Measurements from ENCODE around the gene TAS2R3.
"Not testable (repeated sequence)": the region's sequence is repeated elsewhere in the genome, so short reads cannot be mapped to it uniquely, and the experiment has no call there.

TAS2R3 gene

DNA sequence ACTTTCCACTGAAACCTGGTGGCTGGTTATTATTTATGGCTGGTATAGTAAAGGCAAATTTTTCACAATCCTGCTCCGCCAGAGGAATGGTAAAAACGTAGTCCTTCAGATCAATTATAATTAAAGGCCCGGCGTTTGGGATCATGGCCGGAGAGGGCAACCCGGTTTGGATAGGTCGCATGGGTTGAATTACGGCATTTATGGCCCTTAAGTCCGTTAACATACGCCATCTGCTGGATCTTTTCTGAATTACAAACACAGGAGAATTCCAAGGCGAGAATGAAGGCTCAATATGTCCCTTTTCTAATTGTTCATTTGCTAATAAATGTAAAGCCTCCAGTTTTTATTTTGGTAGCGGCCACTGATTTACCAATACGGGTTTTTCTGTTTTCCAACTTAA, 11.3 kb upstream of the TAS2R3 start:
- no peak overlapping the region for H3K4me3 Mint-ChIP-seq
- H3K27me3 Mint-ChIP-seq (ENCODE audit: low read depth, poor library complexity), result no peaks in the 10 kb centered on the region
- DNase-seq, result no peak
- H3K4me1 Mint-ChIP-seq, result no peaks in the 10 kb centered on the region
- peaks cover 100% of the 10 kb centered on the region for H3K36me3 Mint-ChIP-seq (ENCODE audit: low read depth)
- TF ChIP-seq, protein P1, sequence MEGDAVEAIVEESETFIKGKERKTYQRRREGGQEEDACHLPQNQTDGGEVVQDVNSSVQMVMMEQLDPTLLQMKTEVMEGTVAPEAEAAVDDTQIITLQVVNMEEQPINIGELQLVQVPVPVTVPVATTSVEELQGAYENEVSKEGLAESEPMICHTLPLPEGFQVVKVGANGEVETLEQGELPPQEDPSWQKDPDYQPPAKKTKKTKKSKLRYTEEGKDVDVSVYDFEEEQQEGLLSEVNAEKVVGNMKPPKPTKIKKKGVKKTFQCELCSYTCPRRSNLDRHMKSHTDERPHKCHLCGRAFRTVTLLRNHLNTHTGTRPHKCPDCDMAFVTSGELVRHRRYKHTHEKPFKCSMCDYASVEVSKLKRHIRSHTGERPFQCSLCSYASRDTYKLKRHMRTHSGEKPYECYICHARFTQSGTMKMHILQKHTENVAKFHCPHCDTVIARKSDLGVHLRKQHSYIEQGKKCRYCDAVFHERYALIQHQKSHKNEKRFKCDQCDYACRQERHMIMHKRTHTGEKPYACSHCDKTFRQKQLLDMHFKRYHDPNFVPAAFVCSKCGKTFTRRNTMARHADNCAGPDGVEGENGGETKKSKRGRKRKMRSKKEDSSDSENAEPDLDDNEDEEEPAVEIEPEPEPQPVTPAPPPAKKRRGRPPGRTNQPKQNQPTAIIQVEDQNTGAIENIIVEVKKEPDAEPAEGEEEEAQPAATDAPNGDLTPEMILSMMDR (IDR thresholded peaks at IDR 0.05), result peak; percentile 22
- no peak overlapping the region for H3K27ac Mint-ChIP-seq
- H3K9me3 Mint-ChIP-seq, result peaks cover 58% of the 10 kb centered on the region

DNA sequence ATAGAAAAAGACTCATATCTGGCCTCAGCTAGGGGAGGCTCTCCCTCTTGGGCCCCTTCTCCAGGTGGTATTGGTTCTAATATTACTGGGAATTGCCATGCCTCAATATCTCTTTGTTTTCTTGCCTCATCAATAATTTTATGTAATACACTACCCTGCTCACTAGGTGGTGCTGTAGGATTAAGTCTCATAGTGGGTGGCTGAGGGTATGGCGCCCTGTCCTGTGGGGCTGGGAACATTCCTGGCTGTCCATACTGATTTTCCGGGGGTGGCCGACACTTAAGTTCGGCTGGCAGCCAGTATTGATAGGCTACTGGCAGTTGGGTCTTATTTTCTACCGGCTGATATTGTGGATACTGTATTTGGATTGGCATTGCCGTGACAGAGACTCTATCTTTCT, 9.0 kb upstream of the TAS2R3 start:
- H3K36me3 Mint-ChIP-seq (ENCODE audit: low read depth), result peaks cover 100% of the 10 kb centered on the region
- TF ChIP-seq, protein P1 (IDR thresholded peaks at IDR 0.05), result peak; percentile 27

DNA sequence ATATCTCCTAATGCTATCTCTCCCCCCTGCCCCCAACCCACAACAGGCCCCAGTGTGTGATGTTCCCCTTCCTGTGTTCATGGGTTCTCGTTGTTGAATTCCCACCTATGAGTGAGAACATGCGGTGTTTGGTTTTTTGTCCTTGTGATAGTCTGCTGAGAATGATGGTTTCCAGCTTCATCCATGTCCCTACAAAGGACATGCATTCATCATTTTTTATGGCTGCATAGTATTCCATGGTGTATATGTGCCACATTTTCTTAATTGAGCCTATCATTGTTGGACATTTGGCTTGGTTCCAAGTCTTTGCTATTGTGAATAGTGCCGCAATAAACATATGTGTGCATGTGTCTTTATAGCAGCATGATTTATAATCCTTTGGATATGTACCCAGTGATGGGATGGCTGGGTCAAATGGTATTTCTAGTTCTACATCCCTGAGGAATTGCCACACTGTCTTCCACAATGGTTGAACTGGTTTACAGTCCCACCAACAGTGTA, 6.2 kb downstream of the TAS2R3 start:
- H3K4me1 Mint-ChIP-seq, result not testable (repeated sequence)
- H3K36me3 Mint-ChIP-seq (ENCODE audit: low read depth), result peaks cover 69% of the 10 kb centered on the region

More for the DNA sequence above, 9.0 kb upstream of the TAS2R3 start:
- Mint-ChIP-seq H3K4me1 (peaks cover 8% of the 10 kb centered on the region), H3K9me3 (peaks cover 44% of the 10 kb centered on the region), H3K27me3 (ENCODE audit: low read depth, poor library complexity) (no peaks in the 10 kb centered on the region), H3K27ac (no peak overlapping the region), H3K4me3 (no peak overlapping the region)
- peak; percentile 16 for DNase-seq

DNA sequence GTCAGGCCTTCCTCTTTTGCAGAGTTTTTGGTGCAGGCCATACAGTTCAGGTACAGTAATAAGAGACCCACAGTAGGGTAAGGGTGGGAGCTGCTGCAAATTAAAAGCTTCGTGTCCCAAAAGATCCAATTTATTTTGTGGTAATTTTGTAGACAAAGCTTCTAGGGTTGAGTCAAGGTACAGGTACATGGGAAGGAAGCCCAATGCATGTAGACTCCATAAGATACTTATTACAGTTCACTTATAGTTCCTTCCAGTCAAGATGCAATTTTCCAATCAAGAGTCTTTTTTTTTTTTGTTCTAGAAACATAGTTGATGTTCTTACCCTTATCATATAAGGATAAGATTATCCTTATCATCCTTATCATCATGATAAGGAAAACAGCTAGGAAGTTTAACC, 12.5 kb downstream of the TAS2R3 start, which contains the start of gene TAS2R4:
TSS of gene TAS2R4 (plus strand) at position 301 of the 400 bp plus-strand sequence. CDS start 1,815 bp downstream, outside the sequence.
- Mint-ChIP-seq H3K4me1 (no peaks in the 10 kb centered on the region), H3K9me3 (peaks cover 45% of the 10 kb centered on the region), H3K27me3 (ENCODE audit: low read depth, poor library complexity) (peaks cover 3% of the 10 kb centered on the region), H3K36me3 (ENCODE audit: low read depth) (peaks cover 78% of the 10 kb centered on the region), H3K27ac (no peak within 1 kb of the TSS), H3K4me3 (no peak within 1 kb of the TSS)
- TF ChIP-seq, protein P1 (IDR thresholded peaks at IDR 0.05), result no peak
- DNase-seq, result no peak

More for the DNA sequence above, 6.2 kb downstream of the TAS2R3 start:
- H3K27ac Mint-ChIP-seq; H3K4me3 Mint-ChIP-seq; H3K27me3 Mint-ChIP-seq (ENCODE audit: low read depth, poor library complexity); DNase-seq: not testable (repeated sequence)
- H3K9me3 Mint-ChIP-seq, result peaks cover 39% of the 10 kb centered on the region

DNA sequence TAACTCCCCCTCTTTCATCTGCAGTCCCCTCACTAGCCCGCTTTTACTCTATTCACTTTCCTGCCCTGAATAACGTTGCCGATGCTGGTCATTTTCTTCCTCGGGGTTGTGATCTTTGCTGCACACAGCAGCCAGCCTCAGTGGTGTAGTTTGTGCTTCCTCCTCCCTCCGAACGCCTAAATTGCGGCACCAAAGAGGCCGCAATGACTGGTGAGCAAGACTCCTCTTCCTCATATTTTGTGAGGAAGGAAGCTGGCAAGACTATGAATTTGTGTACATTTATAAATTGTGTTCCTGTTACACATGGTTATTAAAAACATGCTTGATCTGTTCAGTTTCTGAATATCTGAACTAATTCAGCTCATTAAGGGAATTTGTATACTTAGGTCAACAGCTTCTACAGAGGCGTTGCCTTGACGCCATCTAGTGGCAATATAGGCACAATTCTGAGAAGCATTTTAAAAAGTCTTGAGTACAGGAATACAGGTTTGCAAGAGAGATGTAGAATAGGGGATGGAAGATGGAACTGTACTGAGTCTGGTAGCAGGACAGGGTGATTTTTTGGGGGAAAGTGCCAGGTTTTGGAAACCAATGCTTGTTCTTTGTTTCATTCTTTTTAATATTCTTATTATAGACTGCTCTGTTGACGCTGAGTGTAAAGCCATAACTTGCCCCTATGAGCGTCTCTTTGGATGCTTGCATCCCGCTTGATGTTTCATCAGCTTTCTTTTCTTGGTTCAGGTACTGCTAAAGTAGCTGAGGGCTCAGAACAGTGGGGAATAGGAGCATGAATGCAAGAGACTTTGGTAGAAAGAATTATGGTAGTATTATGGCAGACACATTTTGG, 22.0 kb downstream of the TAS2R3 start:
- DNase-seq, result peak; percentile 17
- Mint-ChIP-seq H3K36me3 (ENCODE audit: low read depth) (peaks cover 24% of the 10 kb centered on the region), H3K4me3 (no peak overlapping the region), H3K4me1 (no peaks in the 10 kb centered on the region), H3K9me3 (no peaks in the 10 kb centered on the region), H3K27ac (peak overlapping the region; percentile 75), H3K27me3 (ENCODE audit: low read depth, poor library complexity) (no peaks in the 10 kb centered on the region)
- TF ChIP-seq, protein P1 (IDR thresholded peaks at IDR 0.05), result peak; percentile 73

DNA sequence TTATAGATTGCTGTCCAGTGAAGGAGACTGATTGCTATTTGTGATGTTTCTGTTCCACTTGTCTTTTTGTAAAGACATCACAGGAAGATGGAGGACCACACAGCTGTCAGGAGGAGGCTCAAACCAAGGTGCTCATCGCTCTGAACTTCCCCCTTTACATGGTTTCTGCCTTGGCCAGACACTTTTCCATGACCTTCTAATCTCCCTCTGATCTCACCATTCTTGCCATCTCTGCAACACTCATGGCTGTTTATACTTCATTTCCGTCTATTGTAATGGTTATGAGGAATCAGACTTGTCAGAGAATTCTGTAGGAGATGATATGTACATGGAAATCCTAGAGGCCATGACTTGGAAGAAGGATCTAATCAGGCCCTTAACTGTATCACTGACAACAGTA, 24.4 kb downstream of the TAS2R3 start:
- peaks cover 39% of the 10 kb centered on the region for H3K36me3 Mint-ChIP-seq (ENCODE audit: low read depth)
- H3K27ac Mint-ChIP-seq, result no peak overlapping the region
- no peaks in the 10 kb centered on the region for H3K4me1 Mint-ChIP-seq
- H3K4me3 Mint-ChIP-seq, result no peak overlapping the region
- no peaks in the 10 kb centered on the region for H3K9me3 Mint-ChIP-seq
- no peak for DNase-seq
- H3K27me3 Mint-ChIP-seq (ENCODE audit: low read depth, poor library complexity), result no peaks in the 10 kb centered on the region
- TF ChIP-seq, protein P1 (IDR thresholded peaks at IDR 0.05), result no peak
